ENCODE data around the gene SDR39U1. TPM values are rescaled to one million over a fixed set of nuclear protein-coding genes. Genes with fewer than 3 reads are reported as not detected.

SDR39U1 gene
- total RNA-seq, 1 experiment from 2014 or later: 56.7 TPM

DNA sequence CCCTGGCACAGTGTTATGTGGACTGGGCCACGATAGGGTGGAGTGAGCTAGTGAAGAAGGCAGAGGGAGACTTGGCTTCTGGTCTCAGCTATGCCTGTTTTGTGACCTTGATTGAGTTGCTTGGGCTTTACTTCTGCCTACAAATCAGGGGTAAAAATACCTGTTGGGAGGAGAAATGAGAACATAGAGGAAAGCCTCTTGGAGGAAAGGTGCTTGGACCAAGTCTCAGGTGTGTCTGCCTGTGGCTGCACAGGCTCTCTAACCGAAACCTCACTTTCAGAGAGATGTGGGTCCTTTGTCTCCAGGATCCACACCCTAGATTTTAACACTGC is 4.9 kb downstream of the SDR39U1 start:
- Mint-ChIP-seq H3K9me3 (no peaks in the 10 kb centered on the region), H3K27me3 (ENCODE audit: low read depth) (no peaks in the 10 kb centered on the region), H3K36me3 (peaks cover 35% of the 10 kb centered on the region), H3K27ac (no peak overlapping the region), H3K4me3 (no peak overlapping the region), H3K4me1 (peaks cover 10% of the 10 kb centered on the region)
- no peak for ATAC-seq
- TF ChIP-seq, protein P1, sequence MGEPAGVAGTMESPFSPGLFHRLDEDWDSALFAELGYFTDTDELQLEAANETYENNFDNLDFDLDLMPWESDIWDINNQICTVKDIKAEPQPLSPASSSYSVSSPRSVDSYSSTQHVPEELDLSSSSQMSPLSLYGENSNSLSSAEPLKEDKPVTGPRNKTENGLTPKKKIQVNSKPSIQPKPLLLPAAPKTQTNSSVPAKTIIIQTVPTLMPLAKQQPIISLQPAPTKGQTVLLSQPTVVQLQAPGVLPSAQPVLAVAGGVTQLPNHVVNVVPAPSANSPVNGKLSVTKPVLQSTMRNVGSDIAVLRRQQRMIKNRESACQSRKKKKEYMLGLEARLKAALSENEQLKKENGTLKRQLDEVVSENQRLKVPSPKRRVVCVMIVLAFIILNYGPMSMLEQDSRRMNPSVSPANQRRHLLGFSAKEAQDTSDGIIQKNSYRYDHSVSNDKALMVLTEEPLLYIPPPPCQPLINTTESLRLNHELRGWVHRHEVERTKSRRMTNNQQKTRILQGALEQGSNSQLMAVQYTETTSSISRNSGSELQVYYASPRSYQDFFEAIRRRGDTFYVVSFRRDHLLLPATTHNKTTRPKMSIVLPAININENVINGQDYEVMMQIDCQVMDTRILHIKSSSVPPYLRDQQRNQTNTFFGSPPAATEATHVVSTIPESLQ (CRISPR knock-in tag; IDR thresholded peaks at IDR 0.05): no peak
- no peak for TF ChIP-seq ZBTB21 (CRISPR knock-in tag; IDR thresholded peaks at IDR 0.05; ENCODE audit: borderline replicate concordance)
- TF ChIP-seq, protein P2, sequence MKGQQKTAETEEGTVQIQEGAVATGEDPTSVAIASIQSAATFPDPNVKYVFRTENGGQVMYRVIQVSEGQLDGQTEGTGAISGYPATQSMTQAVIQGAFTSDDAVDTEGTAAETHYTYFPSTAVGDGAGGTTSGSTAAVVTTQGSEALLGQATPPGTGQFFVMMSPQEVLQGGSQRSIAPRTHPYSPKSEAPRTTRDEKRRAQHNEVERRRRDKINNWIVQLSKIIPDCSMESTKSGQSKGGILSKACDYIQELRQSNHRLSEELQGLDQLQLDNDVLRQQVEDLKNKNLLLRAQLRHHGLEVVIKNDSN (CRISPR knock-in tag; IDR thresholded peaks at IDR 0.05): no peak
- no peak for TF ChIP-seq SOX15 (CRISPR knock-in tag; IDR thresholded peaks at IDR 0.05)
- TF ChIP-seq SP1 (CRISPR knock-in tag; conservative IDR thresholded peaks at IDR 0.05): no peak
- no peak for TF ChIP-seq GRHL2 (CRISPR knock-in tag; IDR thresholded peaks at IDR 0.05; ENCODE audit: insufficient replicate concordance, severe bottlenecking)
- no peak for TF ChIP-seq EMX1 (CRISPR knock-in tag; IDR thresholded peaks at IDR 0.05)
- TF ChIP-seq, protein P3, sequence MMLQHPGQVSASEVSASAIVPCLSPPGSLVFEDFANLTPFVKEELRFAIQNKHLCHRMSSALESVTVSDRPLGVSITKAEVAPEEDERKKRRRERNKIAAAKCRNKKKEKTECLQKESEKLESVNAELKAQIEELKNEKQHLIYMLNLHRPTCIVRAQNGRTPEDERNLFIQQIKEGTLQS (CRISPR knock-in tag; conservative IDR thresholded peaks at IDR 0.05): no peak
- TF ChIP-seq FOXJ3 (CRISPR knock-in tag; IDR thresholded peaks at IDR 0.05; ENCODE audit: borderline replicate concordance): no peak
- no peak for TF ChIP-seq TP53 (CRISPR knock-in tag; IDR thresholded peaks at IDR 0.05)
- no peak for TF ChIP-seq ZNF317 (CRISPR knock-in tag; IDR thresholded peaks at IDR 0.05; ENCODE audit: borderline replicate concordance, low read depth)
- TF ChIP-seq NR2C2 (CRISPR knock-in tag; IDR thresholded peaks at IDR 0.05): no peak
- DNase-seq (ENCODE audit: low spot score): no peak
- ChIA-PET POLR2A (interaction anchor here (1.1 to 2.1 kb wide), 3 partner anchors 39 to 106 kb away, joined by 3 to 7 read pairs (median 7); partner anchors contain the start of gene NYNRIN), CTCF (interaction anchor here (1.4 to 4.2 kb wide), 14 partner anchors 13 to 138 kb away, joined by 4 to 83 read pairs (median 9); partner anchors contain the start of genes ADCY4, DHRS1, LTB4R2 and NOP9)

DNA sequence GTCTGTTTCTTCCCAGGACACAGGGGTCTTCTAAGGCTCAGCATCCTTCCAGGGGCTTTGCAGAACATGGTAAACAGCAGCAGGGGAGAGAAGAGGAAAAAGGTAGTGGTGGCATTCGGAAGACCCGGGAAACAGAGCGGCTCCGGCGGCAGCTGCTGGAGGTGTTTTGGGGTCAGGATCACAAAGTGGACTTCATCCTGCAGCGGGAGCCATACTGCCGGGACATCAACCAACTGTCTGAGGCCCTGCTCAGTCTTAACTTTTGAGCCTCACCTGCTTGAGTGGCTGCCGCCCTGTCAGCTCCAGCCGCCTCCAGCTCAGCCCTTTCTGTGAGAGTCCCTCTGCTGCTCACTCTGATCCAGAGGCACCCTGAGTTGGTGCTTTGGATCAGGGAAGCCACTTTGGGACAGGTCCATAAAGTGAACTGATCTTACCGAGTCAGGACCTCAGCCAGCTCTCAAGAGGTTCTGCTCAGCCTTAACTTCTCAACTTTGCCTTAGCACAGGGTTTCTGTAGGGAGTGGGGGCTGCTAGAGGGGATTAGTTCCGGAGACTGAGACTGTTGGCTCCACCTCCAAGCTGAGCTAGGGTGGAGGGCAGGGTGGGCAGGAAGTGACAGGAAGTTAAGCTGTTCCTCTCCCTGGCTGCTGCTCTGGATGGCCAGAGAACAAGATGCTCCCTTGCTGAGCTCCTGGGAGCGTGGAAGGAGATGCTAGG is 5.4 kb downstream of the SDR39U1 start:
- CTCF ChIA-PET: interaction anchor here (0.8 to 4.2 kb wide), 35 partner anchors 10 to 195 kb away, joined by 3 to 83 read pairs (median 6); partner anchors contain the start of genes ADCY4, CIDEB, DHRS1 and LTB4R2
- no peak overlapping the region for H3K27ac Mint-ChIP-seq
- TF ChIP-seq TEAD4 (CRISPR knock-in tag; IDR thresholded peaks at IDR 0.05): no peak
- TF ChIP-seq, protein P4, sequence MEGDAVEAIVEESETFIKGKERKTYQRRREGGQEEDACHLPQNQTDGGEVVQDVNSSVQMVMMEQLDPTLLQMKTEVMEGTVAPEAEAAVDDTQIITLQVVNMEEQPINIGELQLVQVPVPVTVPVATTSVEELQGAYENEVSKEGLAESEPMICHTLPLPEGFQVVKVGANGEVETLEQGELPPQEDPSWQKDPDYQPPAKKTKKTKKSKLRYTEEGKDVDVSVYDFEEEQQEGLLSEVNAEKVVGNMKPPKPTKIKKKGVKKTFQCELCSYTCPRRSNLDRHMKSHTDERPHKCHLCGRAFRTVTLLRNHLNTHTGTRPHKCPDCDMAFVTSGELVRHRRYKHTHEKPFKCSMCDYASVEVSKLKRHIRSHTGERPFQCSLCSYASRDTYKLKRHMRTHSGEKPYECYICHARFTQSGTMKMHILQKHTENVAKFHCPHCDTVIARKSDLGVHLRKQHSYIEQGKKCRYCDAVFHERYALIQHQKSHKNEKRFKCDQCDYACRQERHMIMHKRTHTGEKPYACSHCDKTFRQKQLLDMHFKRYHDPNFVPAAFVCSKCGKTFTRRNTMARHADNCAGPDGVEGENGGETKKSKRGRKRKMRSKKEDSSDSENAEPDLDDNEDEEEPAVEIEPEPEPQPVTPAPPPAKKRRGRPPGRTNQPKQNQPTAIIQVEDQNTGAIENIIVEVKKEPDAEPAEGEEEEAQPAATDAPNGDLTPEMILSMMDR (IDR thresholded peaks at IDR 0.05): 0 out of 2 replicates have a peak, but pooled peaks have one; percentile 9

DNA sequence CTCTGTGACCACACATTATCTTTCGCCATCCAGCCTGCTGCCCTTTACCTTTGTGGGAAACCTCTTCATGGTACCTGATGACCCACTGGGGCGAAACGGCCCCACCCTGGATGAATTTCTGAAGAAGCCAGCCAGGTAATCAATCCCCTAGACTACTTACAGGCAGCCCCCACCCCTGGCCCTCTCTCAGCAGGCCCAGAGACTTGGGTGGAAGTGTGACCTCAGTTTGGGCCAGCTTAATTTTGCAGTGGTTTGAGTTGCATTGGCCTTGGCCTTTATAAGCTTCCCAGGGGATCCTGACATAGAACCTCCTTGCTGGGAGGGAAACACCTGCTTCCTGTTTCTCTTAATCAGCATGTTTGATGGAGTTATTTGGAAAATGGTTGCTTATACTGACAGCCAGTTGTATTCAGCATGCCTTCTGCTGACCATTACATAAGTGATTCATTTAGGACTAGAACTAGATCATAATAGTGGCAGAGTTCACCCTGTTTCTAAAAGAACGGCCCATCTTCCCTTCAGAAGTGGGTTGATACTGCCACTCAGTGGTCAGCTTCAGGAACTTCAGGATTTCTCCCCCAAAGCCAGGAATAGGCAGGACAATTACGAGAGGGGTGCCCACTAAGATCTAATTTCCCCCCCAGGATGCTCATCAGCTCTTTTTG is 6.1 kb downstream of the SDR39U1 start:
- H3K27ac Mint-ChIP-seq: no peak overlapping the region

More for the DNA sequence above, 5.4 kb downstream of the SDR39U1 start:
- Mint-ChIP-seq H3K9me3 (no peaks in the 10 kb centered on the region), H3K4me3 (no peak overlapping the region), H3K27me3 (ENCODE audit: low read depth) (no peaks in the 10 kb centered on the region), H3K4me1 (peaks cover 10% of the 10 kb centered on the region), H3K36me3 (peaks cover 35% of the 10 kb centered on the region)
- DNase-seq (ENCODE audit: low spot score) (no peak), ATAC-seq (no peak)
- POLR2A ChIA-PET: interaction anchor here (1.1 to 2.1 kb wide), 3 partner anchors 38 to 105 kb away, joined by 3 to 7 read pairs (median 7); partner anchors contain the start of gene NYNRIN

More for the DNA sequence above, 6.1 kb downstream of the SDR39U1 start:
- H3K36me3 Mint-ChIP-seq: peaks cover 38% of the 10 kb centered on the region
- POLR2A ChIA-PET: interaction anchor here (1.0 to 2.1 kb wide), 3 partner anchors 30 to 105 kb away, joined by 3 to 7 read pairs (median 7); no protein-coding TSS in a partner anchor
- ATAC-seq: peak; percentile 53
- CTCF ChIA-PET: interaction anchor here (0.8 to 4.2 kb wide), 37 partner anchors 9 to 194 kb away, joined by 3 to 83 read pairs (median 6); partner anchors contain the start of genes ADCY4, CIDEB, DHRS1 and LTB4R2
- no peaks in the 10 kb centered on the region for H3K9me3 Mint-ChIP-seq
- H3K4me3 Mint-ChIP-seq: no peak overlapping the region
- H3K4me1 Mint-ChIP-seq: peaks cover 9% of the 10 kb centered on the region
- H3K27me3 Mint-ChIP-seq (ENCODE audit: low read depth): no peaks in the 10 kb centered on the region
- 0 out of 2 replicates have a peak, but pooled peaks have one; percentile 13 for TF ChIP-seq GABPB1 (CRISPR knock-in tag; IDR thresholded peaks at IDR 0.05)
- TF ChIP-seq CREB1 (CRISPR knock-in tag; IDR thresholded peaks at IDR 0.05): no peak
- TF ChIP-seq, protein P4 (IDR thresholded peaks at IDR 0.05): peak; percentile 54
- no peak for DNase-seq (ENCODE audit: low spot score)

Measured in WTC11 (cell line).